VCaP (cell line): ENCODE data around the gene TUBA4B.
"Not testable (repeated sequence)": the region's sequence is repeated elsewhere in the genome, so short reads cannot be mapped to it uniquely, and the experiment has no call there.

Experiments used
- H3K27ac ChIP-seq: fragments of 450-650 bp; 2 replicates; pipeline ENCODE4 v1.5.1; 2017
- CTCF ChIP-seq: fragments of 450-650 bp; conservative IDR thresholded peaks from 2 replicates; pipeline ENCODE4 v1.5.1; 2017; ENCODE audit warnings: mild to moderate bottlenecking, moderate library complexity

Gene TUBA4B

GRCh38 chr2:219286436-219287115 lies 33.5 kb downstream of the TUBA4B start:
- no peak for TF ChIP-seq CTCF
- no peak overlapping the region for H3K27ac ChIP-seq

- not testable (repeated sequence) for H3K27ac ChIP-seq
Measured at GRCh38 chr2:219287116-219287440, 34.0 kb downstream of the TUBA4B start.

- no peak for TF ChIP-seq CTCF
- no peak overlapping the region for H3K27ac ChIP-seq
Measured at GRCh38 chr2:219287580-219288265, 34.7 kb downstream of the TUBA4B start.

GRCh38 chr2:219289195-219289536 lies 36.1 kb downstream of the TUBA4B start:
- H3K27ac ChIP-seq: no peak overlapping the region
- no peak for TF ChIP-seq CTCF

GRCh38 chr2:219289537-219290361 lies 36.7 kb downstream of the TUBA4B start:
- no peak overlapping the region for H3K27ac ChIP-seq
- TF ChIP-seq CTCF: no peak

GRCh38 chr2:219290381-219291171 lies 37.5 kb downstream of the TUBA4B start:
- no peak for TF ChIP-seq CTCF
- H3K27ac ChIP-seq: no peak overlapping the region

GRCh38 chr2:219291394-219291793 lies 38.4 kb downstream of the TUBA4B start:
- H3K27ac ChIP-seq: no peak overlapping the region
- no peak for TF ChIP-seq CTCF
